Skeletal muscle cell (primary cell): ENCODE data around the gene ZEB2.

Experiments
- DNase-seq: peaks from one replicate; pipeline ENCODE4 v3.0.0-alpha.2; 2010; ENCODE audit warnings: low read depth
- H3K4me3 ChIP-seq: 2 replicates; pipeline ENCODE4 v1.5.1; 2011; ENCODE audit warnings: low read depth, mild to moderate bottlenecking, control low read depth, low read length, moderate library complexity

Gene ZEB2

DNA sequence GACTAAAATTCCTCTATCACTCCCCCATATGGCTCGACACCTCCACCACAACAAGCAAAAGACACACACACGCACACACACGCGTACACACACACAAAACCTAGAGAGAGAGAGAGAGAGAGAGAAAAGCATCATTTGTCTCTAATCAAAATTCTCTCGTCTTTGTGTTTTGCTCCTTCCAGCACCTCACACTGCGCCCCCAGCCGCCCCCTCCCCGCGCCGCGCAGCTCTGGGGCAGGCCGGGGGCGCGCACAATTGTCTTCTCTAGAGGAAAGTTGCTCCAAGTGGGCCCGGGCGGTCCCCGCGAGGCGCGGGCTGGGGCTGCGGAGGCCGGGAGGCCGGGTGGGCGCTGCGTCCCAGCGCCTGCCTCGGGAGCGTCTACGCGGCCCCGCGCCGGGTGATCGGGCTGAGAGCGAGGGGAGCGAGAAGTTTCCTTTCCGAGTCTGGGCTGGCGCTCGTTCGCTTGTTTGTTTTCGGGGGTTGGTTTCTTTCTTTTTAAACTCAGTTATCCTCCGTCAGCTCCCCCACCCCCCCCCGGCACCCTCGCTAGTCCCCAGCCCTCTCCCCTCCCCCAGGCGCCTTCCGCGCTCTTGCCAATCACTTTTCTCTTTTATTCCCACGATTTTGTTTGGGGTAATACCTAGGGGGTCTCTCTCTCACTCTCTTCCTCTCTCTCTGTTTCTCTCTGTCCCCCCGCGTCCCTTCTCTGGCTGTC is 4.1 kb downstream of the ZEB2 start:
- peak overlapping the region; percentile 90 for H3K4me3 ChIP-seq
- no peak for DNase-seq

DNA sequence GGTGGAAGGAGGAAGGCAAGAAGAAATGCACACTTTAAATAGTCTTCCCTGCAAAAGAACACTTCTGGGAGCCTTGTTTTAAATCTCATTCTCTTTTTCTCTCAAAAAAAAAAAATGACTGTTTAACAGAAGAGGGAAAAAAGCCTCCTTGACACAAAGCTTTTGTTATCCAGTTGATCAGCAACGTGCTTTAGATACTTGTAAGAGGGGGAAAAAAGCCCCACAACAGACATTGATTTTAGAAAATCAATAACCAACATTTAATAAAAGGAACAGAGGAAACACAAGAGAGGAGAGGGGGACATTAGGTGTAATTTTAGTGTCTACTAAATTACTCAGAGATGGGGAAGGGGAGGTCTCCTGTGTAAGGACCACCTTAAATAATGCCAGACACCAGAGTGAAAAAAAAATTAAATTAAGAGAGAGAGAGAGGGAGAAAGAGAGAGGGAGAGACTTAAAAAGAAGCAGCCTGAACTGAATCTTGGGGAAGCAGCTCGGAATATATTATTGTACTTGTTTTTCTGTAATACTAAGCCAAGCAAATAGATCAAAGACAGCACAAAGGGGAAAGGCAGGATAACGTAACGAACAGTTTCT is 4.7 kb downstream of the ZEB2 start:
- DNase-seq, result no peak
- H3K4me3 ChIP-seq, result peak overlapping the region; percentile 90

DNA sequence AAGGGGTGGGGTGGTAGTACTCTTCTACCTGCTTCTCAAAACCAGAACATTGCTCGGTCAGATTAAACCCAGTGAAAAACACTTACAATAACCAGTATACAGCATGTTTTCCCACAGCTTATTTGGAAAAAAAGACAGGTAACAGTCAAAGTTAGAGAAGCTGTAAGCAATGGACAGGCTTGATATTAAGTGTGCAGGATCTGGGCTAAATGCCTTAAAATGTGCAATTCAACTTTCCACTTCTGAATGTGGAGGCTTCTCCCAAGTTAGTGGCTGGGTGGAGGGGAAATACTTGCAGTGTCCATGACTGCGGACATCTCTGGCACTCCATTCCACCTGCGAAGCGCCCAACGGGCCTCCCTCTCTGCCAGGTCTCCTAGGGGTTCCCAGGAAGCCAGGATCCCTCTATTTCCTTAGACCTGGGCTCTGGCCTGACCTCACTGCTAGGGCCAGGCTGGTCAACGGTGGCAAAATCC is 5.3 kb downstream of the ZEB2 start:
- H3K4me3 ChIP-seq, result peak overlapping the region; percentile 90
- no peak for DNase-seq

DNA sequence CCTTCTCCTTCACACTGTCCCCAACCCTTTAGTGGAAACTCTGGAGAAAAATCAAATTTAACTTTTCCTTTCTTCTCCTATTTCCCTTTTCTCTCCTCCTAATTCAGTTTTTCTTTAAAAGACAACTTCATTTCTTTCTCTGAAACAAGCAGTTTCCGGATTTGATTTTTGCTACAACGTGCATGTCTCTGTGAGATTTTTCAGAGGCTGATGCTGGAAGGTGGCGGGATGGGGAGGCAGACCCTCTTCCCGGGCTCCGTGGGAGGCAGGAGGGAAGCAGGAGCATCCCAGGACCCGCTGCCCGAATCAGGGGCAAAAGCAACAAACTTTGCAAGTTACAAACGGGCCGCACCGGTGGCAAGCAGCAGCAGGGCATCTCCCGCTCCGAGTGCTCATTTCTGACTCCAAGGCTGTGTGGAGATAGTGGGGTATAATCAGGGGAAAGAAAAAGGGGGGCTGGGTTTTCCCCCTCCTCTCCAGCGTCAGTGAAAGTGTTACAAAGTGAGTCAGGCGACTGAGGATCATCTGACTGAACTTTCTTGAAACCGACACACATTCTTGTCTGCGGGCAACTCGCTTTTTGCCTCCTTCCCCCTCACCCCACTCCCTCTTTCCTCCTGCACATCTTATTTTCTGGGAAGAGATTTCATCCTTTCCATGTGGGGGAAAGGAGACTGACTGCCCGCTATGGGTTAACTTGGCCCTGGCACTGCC is 6.4 kb downstream of the ZEB2 start:
- DNase-seq, result no peak
- H3K4me3 ChIP-seq, result peak overlapping the region; percentile 33

DNA sequence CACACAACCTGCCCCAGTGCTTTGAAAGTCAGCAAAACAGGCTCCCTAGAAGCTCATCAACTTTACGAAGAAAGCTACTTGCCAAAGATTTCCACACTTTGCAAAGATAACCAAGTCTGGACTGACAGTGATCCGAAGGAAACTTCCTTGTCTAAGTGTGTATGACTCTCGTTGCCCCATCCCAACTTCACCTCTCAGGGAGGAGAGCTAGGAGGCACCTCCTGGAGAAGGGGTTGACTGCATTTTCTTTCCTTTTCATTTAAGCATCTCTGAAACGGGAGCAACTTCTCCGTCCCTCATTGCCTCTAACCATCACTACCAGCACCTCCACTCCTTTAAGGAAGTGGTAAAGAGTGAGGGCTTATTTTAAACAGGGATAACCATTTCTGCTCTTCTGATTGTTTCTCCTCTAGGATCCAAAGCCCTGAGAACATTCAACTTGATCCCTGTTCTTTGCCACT is 7.0 kb downstream of the ZEB2 start:
- peak overlapping the region; percentile 1 for H3K4me3 ChIP-seq
- no peak for DNase-seq

DNA sequence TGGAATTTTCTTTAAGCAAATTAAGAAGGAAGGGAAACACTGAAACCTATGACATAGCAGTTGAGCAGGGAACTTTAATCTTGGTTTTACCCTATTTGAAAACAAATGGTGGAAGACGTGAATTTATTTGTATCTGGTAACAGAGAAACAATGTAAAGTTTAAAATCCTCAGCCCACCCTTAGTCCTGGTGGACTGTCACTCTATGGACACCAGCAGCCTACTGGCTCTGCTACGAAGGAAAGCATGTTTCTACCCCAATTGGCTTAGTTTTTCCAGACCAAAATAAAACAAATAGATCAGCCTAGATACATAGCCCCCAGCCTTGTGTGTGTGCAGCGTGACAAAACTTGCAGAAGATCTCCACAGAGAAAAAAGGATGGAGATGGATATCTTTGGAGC is 7.4 kb downstream of the ZEB2 start:
- no peak overlapping the region for H3K4me3 ChIP-seq
- DNase-seq, result no peak

DNA sequence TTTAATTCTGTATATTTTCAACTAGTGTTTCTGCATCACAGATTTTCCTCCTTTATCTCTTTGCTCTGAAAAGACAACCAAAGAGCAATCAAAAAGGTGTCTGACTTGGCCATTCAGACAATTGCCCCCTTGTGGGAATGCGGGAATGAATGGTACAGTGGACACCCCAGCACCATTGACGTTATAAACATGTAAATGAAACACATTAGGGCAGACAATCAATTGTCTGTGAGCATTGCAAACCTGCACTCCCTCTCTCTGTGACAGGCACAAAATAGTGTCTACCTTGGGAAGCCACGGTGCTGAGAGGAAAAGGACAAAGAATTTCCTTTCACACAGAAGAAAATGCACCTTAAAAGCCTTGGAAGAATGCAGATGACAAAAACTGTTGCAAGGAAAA is 8.0 kb downstream of the ZEB2 start:
- no peak for DNase-seq
- no peak overlapping the region for H3K4me3 ChIP-seq

DNA sequence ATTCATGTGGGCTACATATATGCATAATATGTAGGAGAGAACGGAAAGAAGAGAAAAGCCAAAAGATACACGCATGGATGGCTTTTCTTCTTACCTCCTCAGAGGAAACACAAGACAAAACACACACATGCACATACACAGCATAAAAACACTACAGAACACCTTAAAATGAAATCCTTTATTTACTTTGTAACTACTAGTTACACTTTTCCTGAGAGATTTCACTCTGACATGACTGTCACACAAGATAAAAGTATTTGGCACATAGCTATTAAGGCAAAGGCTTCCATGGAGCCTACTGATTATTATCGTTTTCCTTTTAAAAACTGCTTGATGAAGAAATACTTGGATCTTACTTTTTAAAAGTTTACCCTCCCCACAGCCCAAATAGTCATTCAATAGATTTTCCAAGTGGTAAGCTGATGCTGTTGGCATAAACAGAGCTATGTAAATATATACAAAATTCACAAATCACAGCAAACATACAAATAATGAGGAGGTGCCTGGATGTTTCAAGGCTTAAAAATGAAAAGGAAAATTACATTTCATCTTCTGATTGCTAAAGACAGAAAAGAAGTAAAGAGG is 8.6 kb downstream of the ZEB2 start:
- no peak for DNase-seq
- no peak overlapping the region for H3K4me3 ChIP-seq

DNA sequence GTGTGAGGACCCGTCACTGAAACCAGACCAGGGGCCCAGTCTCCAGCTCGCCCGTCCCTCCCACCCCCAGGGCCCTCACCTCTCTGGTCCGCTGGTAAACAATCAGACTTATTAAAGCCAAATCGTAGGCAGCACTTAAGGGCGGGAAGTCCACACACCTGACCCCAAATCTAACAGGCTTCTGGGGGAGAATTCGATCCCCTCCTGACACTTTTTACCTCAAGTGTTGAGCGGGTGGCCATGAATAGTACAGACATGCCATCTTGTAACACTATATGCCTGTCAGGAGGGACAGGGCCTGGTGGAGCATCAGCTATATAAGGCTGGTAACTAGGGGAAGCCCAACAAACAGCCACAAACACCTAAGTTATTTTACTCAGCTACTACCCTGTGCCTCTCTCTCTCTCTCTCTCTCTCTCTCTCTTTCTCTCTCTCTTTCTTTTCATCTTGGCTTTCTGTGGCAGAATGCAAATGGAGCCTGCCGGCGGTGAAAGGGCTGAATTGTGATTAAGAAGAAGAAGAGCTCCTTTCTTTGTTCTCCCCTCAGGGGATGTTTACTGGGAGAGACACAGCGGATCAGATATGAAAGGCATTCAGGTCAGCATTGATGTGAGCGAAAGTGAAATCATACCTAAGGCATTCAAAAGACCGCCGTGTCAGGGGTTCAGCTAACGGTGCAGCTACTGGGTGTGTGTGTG is 9.5 kb downstream of the ZEB2 start:
- peak overlapping the region; percentile 15 for H3K4me3 ChIP-seq
- DNase-seq, result no peak

DNA sequence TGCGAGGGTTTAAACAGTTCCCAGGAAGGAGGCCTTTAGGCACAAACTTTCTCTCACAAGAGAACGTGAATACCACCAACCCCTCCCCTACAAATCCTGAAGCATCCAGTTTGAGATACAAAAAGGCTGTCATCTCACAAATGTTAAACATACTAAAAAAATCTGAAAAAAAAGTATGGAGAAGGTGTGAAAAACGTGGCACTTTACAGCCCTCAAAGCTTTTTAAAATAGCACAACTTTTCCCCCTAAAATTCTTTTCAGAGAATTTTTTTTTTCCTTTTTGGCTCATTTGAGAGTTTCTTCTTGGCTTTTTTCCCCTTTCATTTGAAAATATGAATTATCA is 10.1 kb downstream of the ZEB2 start:
- no peak overlapping the region for H3K4me3 ChIP-seq
- no peak for DNase-seq

DNA sequence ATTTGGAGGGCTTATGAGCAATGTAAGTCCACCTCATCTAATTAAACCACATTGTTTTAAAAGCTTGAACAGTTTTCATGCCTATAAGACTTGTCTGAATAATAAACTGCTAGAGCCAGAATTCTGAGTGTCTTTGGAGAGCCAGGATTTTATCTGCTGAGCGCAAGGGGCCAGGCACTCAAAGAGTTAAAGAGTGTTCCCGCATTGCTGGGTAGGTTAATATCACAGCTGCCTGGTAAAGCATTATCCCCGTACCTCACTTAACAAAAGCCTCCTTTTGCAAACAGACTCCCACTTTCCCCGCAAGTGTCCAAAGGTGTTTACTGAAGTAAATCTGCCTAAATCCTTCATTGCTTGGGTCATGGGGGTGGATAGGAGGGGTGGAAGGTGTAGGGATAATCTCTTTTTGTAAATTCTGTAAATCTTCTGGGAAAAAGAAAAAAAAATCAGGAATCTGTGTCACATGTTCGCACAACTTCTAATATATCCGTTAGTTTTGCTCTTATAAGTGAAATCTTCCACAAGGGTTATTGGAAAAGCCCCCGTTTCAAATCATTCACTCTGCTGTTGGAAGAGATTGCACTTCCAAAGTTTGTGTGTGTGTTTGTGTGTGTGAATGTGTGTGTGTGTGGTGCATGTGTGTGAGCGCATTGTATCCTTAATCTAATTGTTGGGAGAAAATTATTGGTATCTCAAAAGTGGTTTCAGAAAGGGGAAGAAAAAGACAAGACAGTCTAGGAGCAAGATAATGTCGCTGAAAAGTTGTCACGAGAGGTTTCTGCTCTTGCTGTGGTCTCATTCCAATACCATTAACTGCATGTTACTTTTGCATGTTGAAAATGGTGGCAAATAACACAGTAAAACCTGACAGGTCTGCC is 10.7 kb downstream of the ZEB2 start:
- H3K4me3 ChIP-seq, result no peak overlapping the region
- DNase-seq, result no peak

DNA sequence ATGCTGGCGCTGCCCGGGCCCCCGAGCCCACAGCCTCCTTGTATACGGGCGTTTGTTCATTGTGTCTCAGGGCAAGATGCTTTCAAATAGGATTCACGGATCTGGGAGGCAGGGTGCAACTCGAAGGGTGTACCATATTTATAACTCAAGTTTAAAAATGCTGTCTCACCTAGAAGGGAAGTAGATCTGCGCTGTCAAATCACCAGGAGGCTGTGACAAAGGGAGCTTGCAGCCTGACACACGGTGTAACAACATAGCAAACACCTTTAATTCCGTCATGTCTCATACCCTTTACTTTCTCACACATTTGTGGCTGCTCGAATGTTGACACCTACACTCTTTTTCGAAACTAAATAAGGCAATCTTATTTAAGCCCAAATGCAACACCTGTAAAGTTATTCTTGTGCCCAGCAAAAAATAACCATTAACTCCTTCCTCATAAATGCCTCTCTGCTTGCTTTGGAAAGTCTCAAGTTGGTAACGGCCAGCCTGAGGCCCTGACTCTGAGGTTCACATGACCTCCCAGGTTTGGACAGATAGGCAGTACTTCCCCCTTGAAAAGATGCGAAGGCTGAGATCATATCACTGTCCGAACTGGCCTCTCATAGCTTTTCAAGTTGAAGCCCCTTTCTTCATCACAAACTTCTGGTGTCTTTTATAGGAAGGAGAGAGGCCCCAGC is 11.6 kb downstream of the ZEB2 start:
- no peak for DNase-seq

DNA sequence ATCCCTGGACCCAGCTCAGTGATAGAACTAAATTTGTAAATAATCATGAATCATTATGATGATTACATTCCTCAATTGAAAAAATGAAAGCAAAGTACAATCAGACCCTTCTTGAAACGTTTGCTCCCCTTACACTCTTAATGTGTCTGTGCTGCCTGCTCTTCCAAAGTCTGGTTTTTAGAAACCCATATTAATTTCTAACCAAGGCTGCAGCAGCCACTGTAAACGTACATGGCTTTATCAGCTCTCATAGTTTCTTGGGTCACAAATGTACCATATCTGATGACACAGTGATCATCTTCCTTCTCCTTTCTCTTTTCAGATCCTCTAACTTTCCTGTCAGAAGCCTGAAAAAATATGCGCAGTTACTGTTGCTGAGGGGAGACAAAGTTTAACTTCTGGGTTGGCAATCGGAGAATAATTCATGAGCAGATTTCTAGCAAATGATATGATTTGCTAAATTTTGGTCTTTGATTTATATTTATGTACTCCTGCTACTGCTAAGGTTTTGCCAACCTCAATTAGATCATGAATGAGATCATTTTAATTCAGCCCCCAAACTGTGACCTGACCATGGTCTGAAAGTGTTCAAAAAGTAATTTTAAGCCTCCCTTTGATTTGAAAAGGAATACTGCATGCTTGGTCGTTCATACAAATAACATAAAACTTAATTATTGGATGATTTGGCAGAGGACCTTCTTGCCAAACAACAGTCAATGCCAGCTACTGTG is 12.3 kb downstream of the ZEB2 start:
- H3K4me3 ChIP-seq, result no peak overlapping the region
- no peak for DNase-seq

More for the DNA sequence above, 11.6 kb downstream of the ZEB2 start:
- no peak overlapping the region for H3K4me3 ChIP-seq

DNA sequence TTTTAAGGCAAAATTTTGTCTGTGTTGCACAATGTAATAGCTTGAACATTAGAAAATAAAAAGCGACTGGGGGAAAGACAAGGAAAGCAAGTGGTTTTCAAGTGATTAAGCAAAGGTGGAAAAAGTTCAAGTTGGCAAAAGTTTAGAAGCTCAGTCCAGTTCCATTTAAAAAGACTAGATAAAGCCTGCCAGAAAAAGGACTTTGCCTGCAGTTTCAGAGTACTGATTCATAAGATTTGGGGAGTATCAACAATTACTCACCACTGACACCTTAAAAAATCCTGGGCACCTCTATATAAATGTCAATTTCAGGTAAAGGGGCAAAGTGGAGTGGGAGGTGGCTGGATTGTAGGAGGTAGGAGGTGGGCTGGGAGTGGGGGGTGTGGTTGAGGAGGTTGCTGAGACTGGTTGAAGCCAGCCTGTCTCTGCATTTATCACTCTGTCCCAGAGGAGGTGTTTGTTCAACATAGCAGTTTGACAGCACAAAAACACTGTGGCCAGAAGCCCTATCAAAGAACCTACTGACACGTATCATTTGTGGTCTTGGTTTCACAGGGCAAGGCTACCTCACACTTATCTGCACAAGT is 14.6 kb downstream of the ZEB2 start:
- no peak for DNase-seq

DNA sequence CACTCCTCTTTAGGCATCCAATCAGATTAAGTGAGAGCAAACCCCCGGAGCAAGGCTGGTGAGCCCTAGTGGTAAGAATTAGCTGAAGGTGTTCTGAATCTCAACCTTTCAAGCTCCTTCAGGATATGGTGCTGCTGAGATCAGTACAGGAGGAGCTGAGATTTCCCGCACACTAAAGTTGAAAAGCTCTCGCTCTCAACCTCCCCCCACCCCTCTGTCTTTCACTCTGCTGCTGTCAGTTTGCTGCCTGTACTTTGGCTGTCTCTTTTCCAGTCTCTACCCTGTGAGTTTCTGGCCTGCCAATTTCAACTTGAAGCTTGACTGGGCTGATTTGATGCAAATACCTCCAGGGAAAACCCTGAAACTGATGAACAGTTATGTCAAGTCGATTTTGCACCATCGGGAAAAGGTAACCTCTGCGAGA is 15.7 kb downstream of the ZEB2 start:
- DNase-seq, result no peak
- no peak overlapping the region for H3K4me3 ChIP-seq

More for the DNA sequence above, 14.6 kb downstream of the ZEB2 start:
- H3K4me3 ChIP-seq, result no peak overlapping the region

DNA sequence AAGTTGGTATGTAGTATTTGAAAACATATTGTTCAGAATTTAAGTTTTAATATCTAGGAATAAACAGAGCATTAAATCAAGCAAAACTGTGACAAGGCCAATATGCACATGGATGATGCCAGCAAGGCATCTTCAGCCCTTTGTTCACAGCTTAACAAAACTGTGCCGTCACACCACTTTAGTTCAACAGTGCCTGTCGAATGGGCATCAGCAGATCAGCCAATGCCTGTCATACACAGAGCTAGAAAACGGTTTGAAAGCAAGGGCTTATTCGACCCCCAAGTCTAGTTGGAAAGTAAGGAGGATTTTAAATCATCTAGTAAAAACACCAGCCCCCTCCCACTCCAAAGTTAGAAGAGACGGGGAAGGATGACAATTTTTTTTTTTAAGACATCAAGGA is 16.7 kb downstream of the ZEB2 start:
- no peak for DNase-seq
- H3K4me3 ChIP-seq, result no peak overlapping the region

DNA sequence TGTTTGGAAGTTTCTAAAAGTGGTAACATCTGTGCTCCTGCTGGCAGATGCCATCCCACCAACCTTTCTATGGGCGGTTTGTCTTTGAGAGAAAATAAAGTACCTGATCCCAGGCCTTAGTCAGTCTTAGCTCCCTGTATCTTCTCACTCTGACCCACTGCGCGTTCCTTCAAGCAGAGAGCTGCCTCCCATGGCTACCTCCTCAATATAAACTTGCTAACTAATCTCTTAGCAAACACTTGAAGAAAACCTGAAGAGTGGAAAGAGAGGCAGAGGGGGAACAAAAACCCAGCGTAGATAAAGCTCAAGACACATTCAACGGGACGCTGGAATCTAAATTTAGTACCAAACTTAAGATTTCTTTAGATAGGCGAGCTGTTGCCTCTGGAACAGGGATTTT is 17.6 kb downstream of the ZEB2 start:
- no peak for DNase-seq
- H3K4me3 ChIP-seq, result no peak overlapping the region
